HFF-Myc (cell line): ENCODE results near the gene SPDYE1.

ENCODE experiments used
- DNase-seq: peaks from one replicate; pipeline ENCODE4 v3.0.0-alpha.2; 2011; ENCODE audit warnings: low read depth; ENCODE audit errors: extremely low read depth
- H3K4me3 ChIP-seq: replicated peaks from 2 replicates; pipeline ENCODE4 v1.5.1; 2011; ENCODE audit warnings: low read depth, mild to moderate bottlenecking, control low read depth, low read length
- TF ChIP-seq, protein P1 (sequence below): IDR thresholded peaks from 2 replicates; pipeline ENCODE4 v1.5.1; 2012; ENCODE audit warnings: mild to moderate bottlenecking, low read depth, low read length, control low read depth; ENCODE audit errors: missing control alignments

Gene SPDYE1

DNA sequence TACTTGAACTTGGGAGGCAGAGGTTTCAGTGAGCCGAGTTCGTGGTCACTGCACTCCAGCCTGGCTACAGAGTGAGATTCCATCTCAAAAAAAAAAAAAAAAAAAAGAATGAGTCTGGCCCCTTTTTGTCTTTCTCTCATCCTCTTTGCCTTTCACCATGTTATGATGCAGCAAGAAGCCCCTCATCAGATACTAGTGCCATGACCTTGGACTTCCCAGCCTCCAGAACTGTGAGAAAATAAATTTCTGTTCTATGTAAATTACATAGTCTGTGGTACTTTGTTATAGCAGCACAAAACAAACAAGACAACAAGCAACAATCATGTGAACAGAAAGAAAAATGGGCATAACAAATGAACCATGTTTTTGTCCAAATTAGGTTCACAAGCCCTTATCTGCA is 44.5 kb downstream of the SPDYE1 start:
- no peak for DNase-seq
- TF ChIP-seq, protein P1, sequence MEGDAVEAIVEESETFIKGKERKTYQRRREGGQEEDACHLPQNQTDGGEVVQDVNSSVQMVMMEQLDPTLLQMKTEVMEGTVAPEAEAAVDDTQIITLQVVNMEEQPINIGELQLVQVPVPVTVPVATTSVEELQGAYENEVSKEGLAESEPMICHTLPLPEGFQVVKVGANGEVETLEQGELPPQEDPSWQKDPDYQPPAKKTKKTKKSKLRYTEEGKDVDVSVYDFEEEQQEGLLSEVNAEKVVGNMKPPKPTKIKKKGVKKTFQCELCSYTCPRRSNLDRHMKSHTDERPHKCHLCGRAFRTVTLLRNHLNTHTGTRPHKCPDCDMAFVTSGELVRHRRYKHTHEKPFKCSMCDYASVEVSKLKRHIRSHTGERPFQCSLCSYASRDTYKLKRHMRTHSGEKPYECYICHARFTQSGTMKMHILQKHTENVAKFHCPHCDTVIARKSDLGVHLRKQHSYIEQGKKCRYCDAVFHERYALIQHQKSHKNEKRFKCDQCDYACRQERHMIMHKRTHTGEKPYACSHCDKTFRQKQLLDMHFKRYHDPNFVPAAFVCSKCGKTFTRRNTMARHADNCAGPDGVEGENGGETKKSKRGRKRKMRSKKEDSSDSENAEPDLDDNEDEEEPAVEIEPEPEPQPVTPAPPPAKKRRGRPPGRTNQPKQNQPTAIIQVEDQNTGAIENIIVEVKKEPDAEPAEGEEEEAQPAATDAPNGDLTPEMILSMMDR = no peak
- no peak overlapping the region for H3K4me3 ChIP-seq

DNA sequence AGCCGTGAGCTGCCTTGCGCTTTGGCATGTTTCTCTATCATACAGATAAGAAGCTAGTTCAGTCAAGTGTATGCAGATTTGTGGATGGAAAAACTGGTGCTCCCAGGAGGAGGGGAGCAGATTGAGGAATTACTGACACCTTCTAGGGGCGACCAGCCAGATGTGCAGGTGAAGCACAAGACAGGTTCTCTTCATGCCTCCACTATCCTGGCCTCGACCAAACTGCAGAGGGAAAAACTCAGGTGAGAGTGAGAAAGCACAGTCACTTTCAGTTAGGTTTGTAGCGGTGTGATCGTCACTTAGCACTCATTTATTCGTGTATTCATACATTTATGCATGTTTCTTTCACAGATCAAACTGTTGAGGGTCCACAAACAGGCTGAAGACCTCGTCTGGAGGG is 46.2 kb downstream of the SPDYE1 start:
- peak overlapping the region; percentile 90 for H3K4me3 ChIP-seq
- TF ChIP-seq, protein P1 = no peak
- no peak for DNase-seq

DNA sequence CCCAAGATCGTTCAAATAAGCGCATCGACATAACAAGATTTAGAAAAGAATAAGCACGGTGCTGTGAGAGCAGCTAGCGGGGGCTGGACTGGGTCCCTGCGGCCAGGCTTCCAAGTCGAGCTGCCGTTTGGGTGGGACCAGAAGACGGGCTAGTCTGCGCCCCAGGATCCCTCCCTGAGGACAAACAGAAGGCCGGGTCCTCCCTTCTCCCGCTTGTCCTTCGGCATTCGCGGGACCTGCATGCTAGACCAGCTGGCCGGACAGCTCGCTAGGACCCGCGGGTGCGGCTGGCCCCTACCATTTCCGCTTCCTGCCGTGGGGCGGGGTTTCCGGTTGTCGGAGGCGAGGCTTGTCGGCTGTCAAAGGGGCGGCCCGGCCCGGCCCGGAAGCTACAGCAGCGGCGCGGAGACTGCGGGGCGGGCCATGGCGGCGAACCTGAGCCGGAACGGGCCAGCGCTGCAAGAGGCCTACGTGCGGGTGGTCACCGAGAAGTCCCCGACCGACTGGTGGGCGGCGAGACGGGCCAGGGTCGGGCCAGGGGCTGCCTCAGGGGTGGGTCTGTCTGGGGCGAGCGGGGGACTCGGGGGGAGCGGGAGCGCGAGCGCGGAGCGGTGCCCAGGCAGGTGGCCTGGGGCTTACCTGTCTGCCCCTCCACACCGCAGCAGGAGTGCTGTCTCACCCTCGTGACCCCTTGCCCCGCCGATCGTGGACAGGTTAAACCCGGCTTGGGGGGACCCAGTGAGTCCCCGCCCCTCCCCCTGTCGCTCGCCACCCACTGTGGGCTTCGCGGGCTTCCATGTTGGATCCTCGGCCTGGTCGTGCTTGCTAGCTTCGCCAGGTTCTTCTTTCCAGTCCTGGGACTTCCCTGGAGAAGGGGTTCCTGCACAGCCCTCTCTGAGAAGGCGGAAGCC is 46.9 kb downstream of the SPDYE1 start, which contains the start of gene DBNL:
DBNL (plus strand) TSS at position 388 of the 911 bp plus-strand sequence; CDS start at position 424, 36 bp downstream.
- H3K4me3 ChIP-seq = peak within 1 kb of the TSS; percentile 90
- TF ChIP-seq, protein P1 = no peak
- DNase-seq = peak; percentile 42

DNA sequence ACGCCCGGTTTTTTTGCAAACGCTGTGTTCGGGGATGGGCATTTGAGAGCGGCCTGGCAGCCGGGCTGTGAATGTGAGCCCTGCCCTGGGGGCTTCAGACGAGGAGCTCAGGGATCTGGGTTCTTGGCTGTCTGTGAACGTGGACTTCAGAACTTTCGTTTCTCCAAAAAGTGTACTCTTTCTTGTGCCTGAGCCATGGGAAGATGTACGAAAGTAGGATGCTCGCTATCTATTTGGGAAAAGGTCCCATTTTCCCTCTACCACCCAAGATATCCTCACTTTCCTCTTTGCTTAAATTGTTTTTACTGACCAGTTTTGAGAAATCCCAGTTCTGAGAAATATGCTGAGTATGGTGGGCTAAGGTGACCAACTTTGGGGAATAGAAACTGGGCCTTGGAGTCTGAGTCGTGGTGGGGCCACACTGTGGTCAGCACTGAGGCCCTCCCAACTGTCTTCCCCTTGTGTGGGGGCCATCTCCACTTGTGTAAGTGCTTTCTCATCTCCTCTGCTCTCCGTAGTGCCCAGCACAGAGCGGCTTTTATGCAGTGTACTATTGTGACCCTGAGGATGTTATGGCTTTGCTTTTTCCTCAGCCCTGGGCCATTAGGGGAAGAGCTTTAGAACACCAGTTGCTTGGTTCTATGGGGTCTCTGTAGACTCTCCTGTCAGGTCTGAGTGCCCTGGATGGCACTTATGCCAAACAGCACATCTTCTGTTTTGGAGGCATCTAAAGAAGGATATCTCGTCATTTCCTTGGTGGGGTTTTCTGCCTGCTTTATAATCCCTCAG is 47.7 kb downstream of the SPDYE1 start:
- no peak for DNase-seq
- TF ChIP-seq, protein P1 = no peak
- peak overlapping the region; percentile 90 for H3K4me3 ChIP-seq

DNA sequence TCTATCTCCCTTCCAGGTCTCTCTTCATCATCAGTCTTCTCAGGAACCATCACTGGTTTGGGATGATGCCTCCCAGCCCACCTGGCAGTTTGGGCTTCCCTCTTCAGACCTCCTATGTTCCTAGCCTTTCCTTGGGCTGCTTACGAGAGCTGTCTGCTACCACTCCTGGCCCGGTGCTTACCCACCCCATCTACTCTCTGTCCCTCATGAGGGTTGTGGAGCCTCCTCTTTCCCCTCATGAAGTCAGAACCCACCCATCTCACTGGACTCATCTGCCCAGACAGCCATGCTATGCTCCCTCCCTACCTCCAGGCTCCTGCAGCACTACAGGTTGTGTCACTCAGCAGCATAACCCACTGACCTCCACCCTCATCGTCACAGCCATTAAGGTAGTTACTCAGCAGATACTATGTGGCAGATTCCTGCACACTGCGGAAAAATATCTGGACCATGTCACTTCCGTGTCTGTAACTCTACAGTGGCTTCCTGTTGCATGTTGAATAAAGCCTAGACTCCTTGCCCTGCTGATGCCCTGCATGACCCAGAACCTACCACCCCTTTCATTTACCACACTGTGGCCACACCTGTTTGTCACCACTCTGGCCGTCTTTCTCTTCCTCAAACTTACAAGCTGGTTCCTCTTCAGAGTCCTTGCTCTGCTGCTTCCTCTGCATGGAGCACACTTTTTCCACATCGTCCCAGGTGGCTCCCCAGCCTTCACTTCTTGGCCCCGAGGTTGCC is 48.8 kb downstream of the SPDYE1 start:
- no peak for DNase-seq
- TF ChIP-seq, protein P1 = no peak
- no peak overlapping the region for H3K4me3 ChIP-seq

DNA sequence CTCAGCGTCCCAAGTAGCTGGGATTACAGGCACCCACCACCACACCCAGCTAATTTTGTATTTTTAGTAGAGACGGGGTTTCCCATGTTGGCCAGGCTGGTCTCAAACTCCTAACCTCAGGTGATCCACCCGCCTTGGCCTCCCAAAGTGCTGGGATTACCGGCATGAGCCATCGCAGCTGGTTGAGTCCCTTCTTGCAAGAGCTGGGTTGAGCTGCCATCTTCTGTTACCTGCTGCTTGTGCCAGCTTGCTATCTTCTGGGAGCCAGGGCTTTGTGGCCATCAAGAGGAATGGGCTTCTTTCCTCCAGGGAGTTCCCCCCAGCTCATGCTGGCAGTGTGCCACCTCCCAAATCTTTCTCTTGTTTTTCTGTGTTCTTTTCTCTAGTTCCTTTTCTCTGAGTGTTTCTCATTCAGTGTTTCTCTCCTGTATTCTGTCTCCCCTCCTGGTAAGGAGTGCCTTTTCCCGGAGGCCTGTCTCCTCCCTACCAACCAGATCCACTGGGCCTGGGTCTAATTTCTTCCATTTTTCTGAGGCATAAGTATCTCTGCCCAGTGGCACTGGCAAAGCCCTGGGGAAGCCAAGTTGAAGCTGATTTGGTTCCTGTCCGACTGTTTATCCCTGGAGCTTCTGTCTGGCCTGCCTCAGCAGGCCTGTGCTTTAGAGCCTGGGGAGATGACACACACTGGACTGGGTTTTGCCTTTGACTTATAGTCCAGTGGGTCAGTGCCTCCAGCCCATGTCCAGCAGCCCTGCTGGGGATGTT is 50.5 kb downstream of the SPDYE1 start:
- TF ChIP-seq, protein P1 = no peak
- no peak overlapping the region for H3K4me3 ChIP-seq
- DNase-seq = no peak
